Lung (tissue), 12 donors: ENCODE results near the gene NHERF2. TPM values are rescaled to one million over a fixed set of nuclear protein-coding genes. Genes with fewer than 3 reads are reported as not detected.

Experiments used
- ATAC-seq: fragments of 200-7000 bp; cut with Tn5 transposase; one replicate; pipeline ENCODE4 v1.9.1; 2020; ENCODE audit warnings: moderate number of reproducible peaks; ENCODE audit not compliant: insufficient read depth, low FRiP score
- DNase-seq, 3 donors: peaks; one replicate each; pipeline ENCODE4 v3.0.0-alpha.2; 2013 to 2017
- H3K27ac ChIP-seq, 2 donors: one replicate each; pipeline ENCODE4 v1.5.1; 2013; ENCODE audit warnings: mild to moderate bottlenecking in 2 of 2, moderate library complexity in 2 of 2, control low read depth in 1 of 2, inconsistent platforms in 1 of 2, low read depth in 1 of 2, low read length in 1 of 2
- H3K27me3 ChIP-seq, 3 donors: one replicate each; pipeline ENCODE4 v1.5.1; 2013; ENCODE audit warnings: low read length in 2 of 3; ENCODE audit not compliant: control insufficient read depth in 3 of 3, insufficient read depth in 3 of 3
- H3K36me3 ChIP-seq, 4 donors: one replicate each; pipeline ENCODE4 v1.5.1; 2013; ENCODE audit warnings: low read length in 4 of 4, mild to moderate bottlenecking in 1 of 4, moderate library complexity in 1 of 4; ENCODE audit not compliant: control insufficient read depth in 4 of 4, insufficient read depth in 4 of 4
- H3K4me1 ChIP-seq, 5 donors: one replicate each; pipeline ENCODE4 v1.5.1; 2013; ENCODE audit warnings: low read length in 5 of 5, mild to moderate bottlenecking in 2 of 5, moderate library complexity in 1 of 5; ENCODE audit not compliant: control insufficient read depth in 5 of 5, insufficient read depth in 5 of 5
- H3K4me3 ChIP-seq: one replicate; pipeline ENCODE4 v1.5.1; 2013; ENCODE audit warnings: mild to moderate bottlenecking, control low read depth, moderate library complexity
- H3K9ac ChIP-seq, 2 donors: one replicate each; pipeline ENCODE4 v1.5.1; 2013; ENCODE audit warnings: low read length in 2 of 2, control low read depth in 1 of 2; ENCODE audit not compliant: insufficient read depth in 1 of 2
- H3K9me3 ChIP-seq, 4 donors: one replicate each; pipeline ENCODE4 v1.5.1; 2013; ENCODE audit warnings: low read length in 3 of 4, mild to moderate bottlenecking in 1 of 4, moderate library complexity in 1 of 4; ENCODE audit not compliant: control insufficient read depth in 4 of 4, insufficient read depth in 3 of 4
- CTCF ChIP-seq: IDR thresholded peaks from 2 replicates; pipeline ENCODE4 v1.5.1; 2012; ENCODE audit warnings: mild to moderate bottlenecking; ENCODE audit errors: control extremely low read depth, extremely low read depth
- whole genome bisulfite sequencing, 2 donors: extraction: QIAGEN DNeasy Blood & Tissue Kit; methylation state at CpG; one replicate each; pipeline ENCODE4 v1.1.7; 2013; 5-methylcytosine and 5-hydroxymethylcytosine counted together
- polyA plus RNA-seq, 2 donors: library from polyadenylated mRNA; stranded (reverse); fragments of 200-250 nt; gene quantifications; one replicate each; pipeline ENCODE4 v1.2.1, GENCODE V29; 2013
- total RNA-seq, 2 donors: library from RNA; depleted of rRNA in 1 of 2; stranded (reverse); fragments of >200 nt in 1 of 2; gene quantifications; one replicate each; pipeline ENCODE4 v1.2.1, GENCODE V29; 2014 to 2021
- donor health status: control.
- donor health status: control.
- donor health status: Bipolar disorder and iron deficiency.
- donor health status: healthy.
- donor health status: DM: yes; HTN: yes; CAD: no.

NHERF2 gene
- total and polyA plus RNA-seq, 4 donors: 142 to 468 (median 245) TPM

GRCh38 chr16:1999866-2000514 is 26.7 kb upstream of the NHERF2 start:
- DNase-seq: no peak
- Histone ChIP-seq H3K9me3 (no peaks in the 10 kb centered on the region), H3K4me3 (no peak overlapping the region), H3K36me3 (peaks cover 2 to 58% (median 26%) of the 10 kb centered on the region in 4 donors), H3K4me1 (peaks cover 0 to 12% (median 6%) of the 10 kb centered on the region in 5 donors), H3K9ac (no peak overlapping the region), H3K27me3 (no peaks in the 10 kb centered on the region), H3K27ac (no peak overlapping the region)
- no peak for TF ChIP-seq CTCF
- 92 to 94% methylated on average over 27 to 28 of the region's 28 CpGs for WGBS, 2 donors
- no peak for ATAC-seq

GRCh38 chr16:2001035-2001434 is 25.7 kb upstream of the NHERF2 start:
- Histone ChIP-seq H3K36me3 (peaks cover 0 to 58% (median 26%) of the 10 kb centered on the region in 4 donors), H3K27me3 (no peaks in the 10 kb centered on the region), H3K4me1 (peaks cover 0 to 21% (median 6%) of the 10 kb centered on the region in 5 donors), H3K9me3 (no peaks in the 10 kb centered on the region), H3K27ac (no peak overlapping the region), H3K4me3 (no peak overlapping the region), H3K9ac (no peak overlapping the region)
- ATAC-seq (no peak), DNase-seq (no peak)
- WGBS, 2 donors: 96 to 97% methylated on average over 19 of the region's 19 CpGs
- no peak for TF ChIP-seq CTCF

DNA sequence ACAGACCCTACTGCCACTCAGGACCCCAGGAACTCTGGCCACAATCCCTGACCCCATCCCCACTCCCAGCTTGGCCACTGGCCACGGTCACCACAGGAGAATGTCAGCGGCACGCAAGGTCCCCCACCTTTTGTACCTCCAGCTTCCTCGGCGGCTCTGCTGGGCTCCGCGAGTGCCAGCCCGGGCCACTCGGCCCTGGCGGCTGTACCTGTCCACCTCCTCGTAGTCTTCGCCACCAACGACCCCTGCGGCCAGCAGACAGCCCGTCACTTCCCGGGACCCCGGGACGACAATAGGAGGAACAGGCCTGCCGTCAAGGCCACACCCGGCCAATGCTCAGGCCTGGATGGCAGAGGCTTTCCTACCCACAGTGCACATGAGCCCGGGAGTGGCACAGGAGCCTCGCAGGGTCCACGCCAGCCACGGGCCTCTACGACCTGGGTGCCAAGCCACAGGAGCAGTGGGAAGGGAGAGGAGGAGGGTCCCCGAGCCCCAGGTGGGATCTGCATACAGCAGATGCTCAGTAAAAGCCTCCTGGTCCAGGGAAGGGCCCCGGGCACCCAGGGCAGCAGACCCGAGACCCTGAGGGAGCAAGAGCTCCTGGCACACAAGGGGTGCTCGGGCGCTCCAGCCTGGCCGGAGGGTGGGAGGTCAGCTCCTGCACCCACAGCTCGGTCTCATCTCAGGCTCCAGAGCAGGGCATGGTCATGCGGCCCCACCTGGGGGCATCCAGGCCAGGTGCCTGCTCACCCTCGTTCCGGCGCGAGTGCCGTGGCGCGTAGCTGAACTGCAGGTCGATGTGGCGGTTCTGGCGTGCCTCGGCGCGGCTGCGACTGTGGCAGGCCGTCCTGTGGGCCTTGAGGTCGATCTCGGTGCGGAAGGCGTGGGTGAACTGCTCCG is 25.0 kb upstream of the NHERF2 start:
- TF ChIP-seq CTCF: no peak
- no peaks in the 10 kb centered on the region for H3K9me3 ChIP-seq
- H3K4me1 ChIP-seq: peaks cover 0 to 24% (median 6%) of the 10 kb centered on the region in 5 donors
- H3K27me3 ChIP-seq: no peaks in the 10 kb centered on the region
- 96% methylated on average over 51 to 53 of the region's 53 CpGs for WGBS, 2 donors
- no peak for DNase-seq
- H3K4me3 ChIP-seq: no peak overlapping the region
- no peak overlapping the region for H3K9ac ChIP-seq
- peaks cover 0 to 58% (median 26%) of the 10 kb centered on the region in 4 donors for H3K36me3 ChIP-seq
- ATAC-seq: no peak
- no peak overlapping the region for H3K27ac ChIP-seq
